Tibial nerve (tissue), 3 donors: ENCODE data around the gene NUP42.

Experiments
- CTCF ChIP-seq, 5 experiments: fragments of 200-600 bp in 3 of 5; fragments of 450-650 bp in 2 of 5; sonication (generic) in 3 of 5; IDR thresholded peaks; one replicate each; pipeline ENCODE4 v1.5.1; 2016 to 2019; ENCODE audit warnings: antibody characterized with exemption in 5 of 5, mild to moderate bottlenecking in 3 of 5, moderate library complexity in 2 of 5
- POLR2A ChIP-seq, 2 donors: fragments of 450-650 bp; IDR thresholded peaks; one replicate each; pipeline ENCODE4 v1.6.1; 2017; ENCODE audit warnings: antibody characterized with exemption in 2 of 2, mild to moderate bottlenecking in 2 of 2, moderate library complexity in 2 of 2

DNA sequence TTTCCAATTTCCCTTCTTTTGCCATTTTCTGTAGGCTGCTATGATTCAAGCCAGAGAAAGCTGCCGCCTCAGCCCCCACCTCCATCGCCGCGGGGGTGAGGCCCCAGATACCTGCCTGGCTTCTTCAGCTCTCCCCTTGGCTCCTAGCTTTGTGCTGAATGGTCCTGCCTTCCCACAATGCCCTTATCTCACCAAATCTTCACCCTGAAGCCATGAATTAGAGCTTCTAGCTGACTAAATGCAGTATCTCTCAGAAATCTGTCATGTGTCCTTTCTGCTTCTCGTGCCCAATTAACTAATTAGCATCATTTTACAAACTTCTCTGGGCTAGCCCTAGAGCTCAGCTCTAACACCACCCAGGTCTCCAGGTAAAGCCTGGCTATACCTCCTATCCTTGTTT, 32.6 kb downstream of the NUP42 start:
- TF ChIP-seq CTCF (IDR thresholded peaks at IDR 0.05) = no peak
- TF ChIP-seq POLR2A (IDR thresholded peaks at IDR 0.05) = no peak
